ENCODE data around the gene ZBTB21.

- TF ChIP-seq POLR2A (IDR thresholded peaks at IDR 0.05) (no peak), POLR2AphosphoS5 (IDR thresholded peaks at IDR 0.05) (no peak), CTCF (IDR thresholded peaks at IDR 0.05) (no peak), EP300 (IDR thresholded peaks at IDR 0.05; ENCODE audit: low read depth) (no peak)
Observed at GRCh38 chr21:41939391-41939790, 70.8 kb downstream of the ZBTB21 start.

All from transverse colon (tissue), 4 donors.